Liver (tissue), 3 donors: ENCODE results near the gene SOX5.

Experiments
- ATF3 ChIP-seq: IDR thresholded peaks from 2 replicates; pipeline ENCODE4 v1.6.1; 2016; ENCODE audit warnings: antibody characterized with exemption
- CTCF ChIP-seq: fragments of 150-350 bp; IDR thresholded peaks from 2 replicates; pipeline ENCODE4 v1.5.1; 2017; ENCODE audit warnings: improper control_type of control experiment, low read depth, low read length; ENCODE audit not compliant: missing input control
- GABPA ChIP-seq, 2 donors: IDR thresholded peaks in 1 of 2; conservative IDR thresholded peaks in 1 of 2; 2 replicates each; pipeline ENCODE4 v1.6.1; 2016; ENCODE audit warnings: antibody characterized with exemption in 2 of 2, mild to moderate bottlenecking in 1 of 2, moderate library complexity in 1 of 2
- REST ChIP-seq: IDR thresholded peaks from 2 replicates; pipeline ENCODE4 v1.6.1; 2016; ENCODE audit warnings: antibody characterized with exemption, mild to moderate bottlenecking
- SP1 ChIP-seq: IDR thresholded peaks from 2 replicates; pipeline ENCODE4 v1.6.1; 2018; ENCODE audit warnings: antibody characterized with exemption, mild to moderate bottlenecking
- ZBTB33 ChIP-seq: IDR thresholded peaks from 2 replicates; pipeline ENCODE4 v1.6.1; 2016; ENCODE audit warnings: antibody characterized with exemption
- donor health status: healthy.
- donor health status: healthy.

- no peak for TF ChIP-seq CTCF
- TF ChIP-seq REST: no peak
- TF ChIP-seq ATF3: no peak
- no peak for TF ChIP-seq GABPA (IDR thresholded peaks at IDR 0.05 in 1 of 2, conservative IDR thresholded peaks at IDR 0.05 in 1 of 2)
- TF ChIP-seq SP1: no peak
- TF ChIP-seq ZBTB33: no peak
These were observed 290.3 kb downstream of the SOX5 start for GRCh38 chr12:23659131-23659530.
